Rectal smooth muscle tissue (tissue), 1 donor: Measurements from ENCODE around the gene FHOD1.

Experiments used
- H3K27ac ChIP-seq: one replicate; pipeline ENCODE4 v1.7.0; 2013; ENCODE audit warnings: low read depth, low read length, inconsistent platforms
- H3K27me3 ChIP-seq: one replicate; pipeline ENCODE4 v1.7.0; 2013; ENCODE audit warnings: low read length; ENCODE audit not compliant: control insufficient read depth, insufficient read depth
- H3K36me3 ChIP-seq: one replicate; pipeline ENCODE4 v1.7.0; 2013; ENCODE audit warnings: low read length; ENCODE audit not compliant: control insufficient read depth, insufficient read depth
- H3K4me1 ChIP-seq: one replicate; pipeline ENCODE4 v1.7.0; 2013; ENCODE audit warnings: low read length; ENCODE audit not compliant: control insufficient read depth, insufficient read depth
- H3K4me3 ChIP-seq: one replicate; pipeline ENCODE4 v1.7.0; 2013; ENCODE audit warnings: low read length
- H3K9ac ChIP-seq: one replicate; pipeline ENCODE4 v1.7.0; 2013; ENCODE audit warnings: low read length

FHOD1 gene

DNA sequence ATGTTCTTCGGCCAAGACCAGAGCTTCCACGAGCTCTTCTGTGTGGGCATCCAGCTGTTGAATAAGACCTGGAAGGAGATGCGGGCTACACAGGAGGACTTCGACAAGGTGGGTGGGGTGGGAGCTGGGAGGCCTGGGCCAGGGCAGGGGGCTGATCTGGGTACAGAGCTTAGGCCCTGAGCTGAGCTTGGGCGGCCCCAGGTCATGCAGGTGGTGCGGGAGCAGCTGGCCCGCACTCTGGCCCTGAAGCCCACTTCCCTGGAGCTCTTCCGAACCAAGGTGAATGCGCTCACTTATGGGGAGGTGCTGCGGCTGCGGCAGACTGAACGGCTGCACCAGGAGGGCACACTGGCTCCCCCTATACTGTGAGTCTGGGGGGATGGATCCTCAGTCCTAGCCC, 44.9 kb downstream of the FHOD1 start:
- Histone ChIP-seq H3K9ac (no peak overlapping the region), H3K4me1 (no peaks in the 10 kb centered on the region), H3K27me3 (no peaks in the 10 kb centered on the region), H3K27ac (no peak overlapping the region), H3K36me3 (peaks cover 20% of the 10 kb centered on the region), H3K4me3 (no peak overlapping the region)

DNA sequence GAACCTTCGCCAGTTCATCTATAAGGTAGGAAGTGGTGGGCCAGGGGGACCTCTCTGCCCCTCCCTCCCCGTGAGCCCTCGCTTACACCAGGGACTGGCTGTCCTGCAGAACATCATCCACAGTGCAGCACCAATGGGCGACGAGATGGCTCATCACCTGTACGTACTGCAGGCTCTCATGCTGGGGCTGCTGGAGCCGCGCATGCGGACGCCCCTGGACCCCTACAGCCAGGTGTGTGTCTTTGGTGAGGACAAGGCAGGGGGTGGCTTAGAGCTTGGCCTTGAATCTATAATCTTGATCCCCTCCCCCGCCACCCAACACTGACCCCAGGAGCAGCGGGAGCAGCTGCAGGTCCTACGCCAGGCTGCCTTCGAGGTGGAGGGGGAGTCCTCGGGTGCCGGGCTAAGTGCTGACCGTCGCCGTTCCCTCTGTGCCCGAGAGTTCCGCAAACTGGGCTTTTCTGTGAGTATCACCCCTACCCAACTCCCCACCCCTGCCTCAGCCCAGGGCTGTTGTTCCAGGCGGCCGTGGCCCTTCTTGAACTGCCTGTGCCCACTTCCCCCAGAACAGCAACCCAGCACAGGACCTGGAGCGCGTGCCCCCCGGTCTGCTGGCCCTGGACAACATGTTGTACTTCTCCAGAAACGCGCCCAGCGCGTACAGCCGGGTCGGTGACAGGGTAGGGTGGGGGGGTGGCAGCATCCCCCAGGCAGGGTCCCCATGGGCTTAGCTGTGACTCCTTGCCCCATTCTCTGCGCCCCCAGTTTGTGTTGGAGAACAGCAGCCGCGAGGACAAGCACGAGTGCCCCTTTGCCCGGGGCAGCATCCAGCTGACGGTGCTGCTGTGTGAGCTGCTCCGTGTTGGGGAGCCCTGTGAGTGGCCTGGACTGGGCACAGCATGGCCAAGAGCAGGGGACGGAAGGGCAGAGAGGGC, 45.6 kb downstream of the FHOD1 start:
- Histone ChIP-seq H3K27ac (no peak overlapping the region), H3K9ac (no peak overlapping the region), H3K4me3 (no peak overlapping the region), H3K27me3 (no peaks in the 10 kb centered on the region), H3K36me3 (peaks cover 28% of the 10 kb centered on the region), H3K4me1 (no peaks in the 10 kb centered on the region)

DNA sequence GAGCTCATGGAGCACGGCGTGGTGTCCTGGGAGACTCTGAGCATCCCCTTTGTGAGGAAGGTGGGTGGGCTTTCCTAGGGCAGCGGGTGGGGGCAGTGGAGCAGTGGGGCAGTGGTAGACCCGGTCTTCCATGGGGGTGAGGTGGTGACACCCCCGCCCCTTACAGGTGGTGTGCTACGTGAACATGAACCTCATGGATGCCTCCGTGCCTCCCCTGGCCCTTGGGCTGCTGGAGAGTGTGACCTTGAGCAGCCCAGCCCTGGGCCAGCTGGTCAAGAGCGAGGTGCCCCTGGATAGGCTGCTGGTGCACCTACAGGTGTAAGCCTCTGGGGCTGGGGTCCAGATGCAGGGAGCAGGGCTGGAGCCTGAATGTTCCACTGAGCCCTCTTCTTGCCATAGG, 46.8 kb downstream of the FHOD1 start:
- Histone ChIP-seq H3K4me3 (no peak overlapping the region), H3K27ac (no peak overlapping the region), H3K36me3 (peaks cover 37% of the 10 kb centered on the region), H3K4me1 (no peaks in the 10 kb centered on the region), H3K27me3 (no peaks in the 10 kb centered on the region), H3K9ac (no peak overlapping the region)

DNA sequence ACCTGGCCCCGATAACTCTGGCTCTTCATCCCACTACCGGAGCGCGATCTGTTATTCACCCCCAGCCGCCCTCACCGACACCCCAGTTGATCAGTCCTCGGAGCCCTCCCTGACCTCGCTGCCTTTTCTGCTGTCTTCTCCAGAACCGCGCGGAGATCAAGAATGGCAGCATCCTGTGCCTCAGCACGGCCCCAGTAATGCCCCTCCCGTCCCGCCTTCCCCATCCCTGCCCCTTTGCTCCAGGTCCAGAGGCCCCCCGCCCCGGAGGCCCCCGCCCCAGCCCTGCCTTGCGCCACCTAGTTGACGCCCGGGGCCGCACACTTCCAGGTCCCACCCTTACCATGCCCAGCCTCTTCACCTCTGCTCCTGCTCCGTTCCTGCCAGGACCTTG, 47.5 kb downstream of the FHOD1 start:
- H3K4me3 ChIP-seq = peak overlapping the region; percentile 51
- H3K27me3 ChIP-seq = no peaks in the 10 kb centered on the region
- peaks cover 42% of the 10 kb centered on the region for H3K36me3 ChIP-seq
- H3K27ac ChIP-seq = no peak overlapping the region
- H3K4me1 ChIP-seq = no peaks in the 10 kb centered on the region
- no peak overlapping the region for H3K9ac ChIP-seq

DNA sequence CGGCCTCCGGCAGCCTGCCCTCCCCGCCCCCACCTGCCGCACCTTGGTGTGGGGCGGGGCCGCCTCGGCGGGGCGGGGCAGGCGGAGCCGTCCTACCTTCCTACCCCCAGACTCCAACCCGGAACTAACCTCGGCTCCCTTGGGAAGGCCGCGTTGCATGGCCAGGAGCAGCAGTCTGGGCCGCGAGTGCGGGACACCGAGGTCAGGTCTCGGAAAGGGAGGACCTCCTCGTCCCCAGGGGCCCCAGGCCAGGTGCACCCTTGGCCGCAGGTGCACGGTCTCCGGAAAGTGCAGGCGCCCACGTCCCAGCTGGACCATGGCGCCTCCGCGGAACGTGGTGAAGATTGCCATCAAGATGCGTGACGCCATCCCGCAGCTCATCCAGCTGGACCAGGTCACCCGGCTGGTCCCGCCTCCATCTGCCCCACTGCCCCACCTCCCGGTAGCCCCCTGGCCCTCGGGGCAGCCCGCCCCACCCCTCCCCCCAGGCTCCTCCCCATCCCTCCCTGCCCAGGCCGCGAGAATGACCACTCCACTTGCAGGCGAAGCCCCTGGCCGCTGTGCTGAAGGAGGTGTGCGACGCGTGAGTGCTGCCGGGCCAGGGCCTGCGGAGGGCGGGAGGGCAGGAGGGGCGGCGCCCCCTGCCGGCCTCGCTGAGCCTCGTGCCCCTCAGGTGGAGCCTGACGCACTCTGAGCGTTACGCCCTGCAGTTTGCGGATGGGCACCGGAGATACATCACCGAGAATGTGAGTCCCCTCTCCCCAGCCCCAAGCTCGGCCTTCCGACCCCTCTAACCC, 48.1 kb downstream of the FHOD1 start, which contains the start of gene ELMO3:
TSS of gene ELMO3 (plus strand) at position 121 of the 797 bp plus-strand sequence. CDS start at position 317, 196 bp downstream.
- H3K9ac ChIP-seq = peak within 1 kb of the TSS; percentile 45
- H3K4me3 ChIP-seq = peak within 1 kb of the TSS; percentile 64
- no peak within 1 kb of the TSS for H3K27ac ChIP-seq
- H3K27me3 ChIP-seq = no peaks in the 10 kb centered on the region
- H3K36me3 ChIP-seq = peaks cover 46% of the 10 kb centered on the region
- no peaks in the 10 kb centered on the region for H3K4me1 ChIP-seq

DNA sequence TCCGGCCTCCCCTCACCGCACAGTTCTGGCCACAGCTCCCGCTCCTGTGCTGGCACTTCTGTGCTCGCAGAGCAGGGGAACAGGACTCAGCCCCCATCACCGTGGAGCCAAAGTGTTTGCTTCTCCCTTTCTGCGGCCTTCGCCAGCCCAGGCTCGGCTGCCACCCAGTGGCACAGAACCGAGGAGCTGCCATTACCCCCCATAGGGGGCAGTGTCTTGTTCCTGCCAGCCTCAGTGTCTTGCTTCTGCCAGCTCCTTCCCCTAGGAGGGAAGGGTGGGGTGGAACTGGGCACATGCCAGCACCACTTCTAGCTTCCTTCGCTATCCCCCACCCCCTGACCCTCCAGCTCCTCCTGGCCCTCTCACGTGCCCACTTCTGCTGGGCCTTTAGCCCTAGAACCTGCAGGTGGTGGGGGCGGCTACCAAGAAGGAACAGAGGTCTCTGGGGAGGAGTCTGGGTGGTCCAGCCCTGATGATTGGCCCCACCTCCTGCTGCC, 49.0 kb downstream of the FHOD1 start:
- Histone ChIP-seq H3K36me3 (peaks cover 46% of the 10 kb centered on the region), H3K9ac (no peak overlapping the region), H3K27ac (no peak overlapping the region), H3K27me3 (no peaks in the 10 kb centered on the region), H3K4me1 (peaks cover 3% of the 10 kb centered on the region), H3K4me3 (no peak overlapping the region)

DNA sequence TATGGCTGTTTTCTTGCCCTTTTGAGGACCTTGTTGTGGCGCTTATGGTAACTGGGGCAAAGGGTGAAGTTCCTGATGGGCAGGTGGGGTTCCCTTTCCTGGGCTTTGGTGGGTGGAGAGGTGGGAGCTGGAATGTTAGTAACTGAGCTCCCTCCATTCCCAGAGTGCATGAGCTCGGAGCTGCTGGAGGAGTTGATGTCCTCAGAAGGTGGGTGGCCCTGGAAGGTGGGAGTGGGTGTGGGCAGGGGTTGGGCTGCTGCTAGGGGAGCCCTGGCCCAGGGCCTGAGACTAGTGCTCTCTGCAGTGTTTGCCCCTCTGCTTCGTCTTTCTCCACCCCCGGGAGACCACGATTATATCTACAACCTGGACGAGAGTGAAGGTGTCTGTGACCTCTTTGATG, 49.6 kb downstream of the FHOD1 start:
- Histone ChIP-seq H3K36me3 (peaks cover 42% of the 10 kb centered on the region), H3K4me1 (peaks cover 9% of the 10 kb centered on the region), H3K4me3 (no peak overlapping the region), H3K27me3 (no peaks in the 10 kb centered on the region), H3K9ac (no peak overlapping the region), H3K27ac (no peak overlapping the region)

DNA sequence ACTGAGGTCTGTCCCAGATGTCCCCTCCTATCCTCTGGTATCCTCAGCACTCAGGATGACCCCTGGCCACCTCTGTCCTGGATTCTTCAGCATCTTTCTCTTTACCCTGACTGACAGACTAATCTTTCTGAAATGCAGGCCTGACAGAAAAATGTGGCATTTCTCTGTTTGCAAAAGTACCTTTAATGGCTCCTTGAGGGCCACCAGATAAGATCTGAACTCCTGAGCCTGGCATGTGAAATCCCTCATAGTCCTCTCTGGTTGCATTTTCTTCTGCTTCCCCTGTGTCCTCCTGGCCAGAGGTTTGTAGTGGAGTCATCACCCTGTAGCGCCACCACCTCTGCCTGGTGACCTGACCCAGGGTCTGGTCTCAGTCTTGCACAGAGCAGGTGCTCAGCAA, 50.4 kb downstream of the FHOD1 start:
- H3K9ac ChIP-seq = no peak overlapping the region
- H3K27ac ChIP-seq = no peak overlapping the region
- no peaks in the 10 kb centered on the region for H3K27me3 ChIP-seq
- peaks cover 36% of the 10 kb centered on the region for H3K36me3 ChIP-seq
- peaks cover 12% of the 10 kb centered on the region for H3K4me1 ChIP-seq
- no peak overlapping the region for H3K4me3 ChIP-seq

DNA sequence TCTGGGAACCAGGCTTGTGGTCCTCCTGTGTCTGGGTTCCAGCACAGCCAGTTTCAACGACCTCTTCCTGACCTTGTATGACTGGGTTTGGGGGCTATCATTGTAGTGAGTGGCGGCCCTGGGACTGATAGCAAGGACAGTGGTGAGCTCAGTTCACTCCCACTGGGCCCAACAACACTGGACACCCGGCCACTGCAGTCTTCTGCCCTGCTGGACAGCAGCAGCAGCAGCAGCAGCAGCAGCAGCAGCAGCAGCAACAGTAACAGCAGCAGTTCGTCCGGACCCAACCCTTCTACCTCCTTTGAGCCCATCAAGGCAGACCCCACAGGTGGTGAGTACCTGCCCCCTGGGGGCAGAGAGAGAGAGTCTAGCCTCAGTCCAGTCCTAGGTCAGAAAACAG, 51.6 kb downstream of the FHOD1 start:
- Histone ChIP-seq H3K9ac (no peak overlapping the region), H3K36me3 (peaks cover 34% of the 10 kb centered on the region), H3K4me1 (peaks cover 12% of the 10 kb centered on the region), H3K27ac (no peak overlapping the region), H3K27me3 (no peaks in the 10 kb centered on the region), H3K4me3 (no peak overlapping the region)

DNA sequence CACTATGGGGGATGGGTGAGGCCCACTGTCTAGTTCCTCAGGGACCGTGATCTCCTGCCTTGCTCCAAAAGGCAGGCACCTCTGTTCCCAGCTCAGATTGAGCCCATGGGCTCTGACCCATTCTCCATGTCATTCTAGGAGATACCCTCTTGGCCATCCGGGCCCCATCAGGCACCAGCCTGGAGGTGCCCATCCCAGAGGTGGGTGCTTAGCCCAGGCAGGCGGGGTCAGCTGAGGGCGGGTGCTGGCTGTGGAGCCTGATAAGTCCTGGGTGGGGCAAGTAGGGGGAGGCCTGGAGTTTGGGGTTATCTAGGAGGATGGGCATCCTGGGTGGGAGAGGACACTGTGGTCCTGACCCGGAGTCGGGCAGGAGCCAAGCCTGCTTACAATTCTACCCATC, 53.0 kb downstream of the FHOD1 start:
- H3K36me3 ChIP-seq = peaks cover 34% of the 10 kb centered on the region
- peaks cover 12% of the 10 kb centered on the region for H3K4me1 ChIP-seq
- no peaks in the 10 kb centered on the region for H3K27me3 ChIP-seq
- H3K9ac ChIP-seq = no peak overlapping the region
- H3K27ac ChIP-seq = no peak overlapping the region
- H3K4me3 ChIP-seq = no peak overlapping the region

DNA sequence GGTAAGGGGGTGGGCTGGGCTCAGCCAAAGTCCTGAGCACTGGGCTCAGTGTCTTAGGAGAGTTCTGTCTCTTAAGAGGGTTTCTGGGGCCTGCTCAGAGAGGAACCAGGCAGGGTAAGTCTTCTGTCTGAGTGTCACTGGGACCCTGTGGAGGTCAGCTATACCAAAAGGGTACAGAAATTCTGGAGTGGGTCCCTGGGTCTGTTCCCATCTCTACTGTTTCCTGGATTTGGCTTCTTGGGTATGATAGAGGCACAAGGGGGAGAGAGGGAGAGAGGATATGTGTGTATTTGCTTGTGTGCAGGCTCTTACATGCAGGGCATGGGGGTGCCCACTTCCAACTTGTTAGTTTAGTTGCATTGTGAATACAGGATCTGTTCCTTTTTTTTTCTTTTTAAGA, 53.7 kb downstream of the FHOD1 start:
- Histone ChIP-seq H3K4me1 (peaks cover 12% of the 10 kb centered on the region), H3K36me3 (peaks cover 34% of the 10 kb centered on the region), H3K27me3 (no peaks in the 10 kb centered on the region), H3K9ac (peak overlapping the region; percentile 95), H3K27ac (no peak overlapping the region), H3K4me3 (peak overlapping the region; percentile 97)

DNA sequence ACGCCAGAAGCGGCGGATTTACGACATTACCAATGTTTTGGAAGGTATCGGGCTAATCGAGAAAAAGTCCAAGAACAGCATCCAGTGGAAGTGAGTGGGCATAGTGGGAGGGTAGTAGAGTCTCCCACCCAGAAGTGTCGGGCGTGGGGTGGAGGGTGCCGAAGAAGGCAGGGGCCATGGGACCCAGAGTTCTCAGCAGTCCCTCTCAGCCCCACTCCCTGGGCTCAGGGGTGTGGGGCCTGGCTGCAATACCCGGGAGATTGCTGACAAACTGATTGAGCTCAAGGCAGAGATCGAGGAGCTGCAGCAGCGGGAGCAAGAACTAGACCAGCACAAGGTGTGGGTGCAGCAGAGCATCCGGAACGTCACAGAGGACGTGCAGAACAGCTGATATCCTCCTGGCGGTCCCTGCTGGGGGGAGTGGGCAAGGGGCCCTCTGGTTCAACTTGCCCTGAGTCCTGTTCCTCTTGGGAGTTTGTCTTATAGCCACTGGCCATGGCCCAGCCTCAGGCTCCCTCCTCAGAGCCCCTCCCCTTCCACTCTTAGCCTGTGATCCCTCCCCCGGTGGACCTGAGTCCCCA, 54.4 kb downstream of the FHOD1 start:
- H3K9ac ChIP-seq = peak overlapping the region; percentile 95
- H3K4me1 ChIP-seq = peaks cover 12% of the 10 kb centered on the region
- H3K27me3 ChIP-seq = no peaks in the 10 kb centered on the region
- H3K4me3 ChIP-seq = peak overlapping the region; percentile 97
- peaks cover 30% of the 10 kb centered on the region for H3K36me3 ChIP-seq
- no peak overlapping the region for H3K27ac ChIP-seq
